HG03175 (cell line): Measurements from ENCODE around the gene AMZ1.
"Not testable (repeated sequence)": the region's sequence is repeated elsewhere in the genome, so short reads cannot be mapped to it uniquely, and the experiment has no call there.

Experiments used
- ATAC-seq: cut with Tn5 transposase; IDR thresholded peaks from one replicate; pipeline ENCODE4 v1.9.1; 2021; ENCODE audit warnings: mild to moderate bottlenecking, moderate library complexity; ENCODE audit not compliant: unreplicated experiment

Gene AMZ1

DNA sequence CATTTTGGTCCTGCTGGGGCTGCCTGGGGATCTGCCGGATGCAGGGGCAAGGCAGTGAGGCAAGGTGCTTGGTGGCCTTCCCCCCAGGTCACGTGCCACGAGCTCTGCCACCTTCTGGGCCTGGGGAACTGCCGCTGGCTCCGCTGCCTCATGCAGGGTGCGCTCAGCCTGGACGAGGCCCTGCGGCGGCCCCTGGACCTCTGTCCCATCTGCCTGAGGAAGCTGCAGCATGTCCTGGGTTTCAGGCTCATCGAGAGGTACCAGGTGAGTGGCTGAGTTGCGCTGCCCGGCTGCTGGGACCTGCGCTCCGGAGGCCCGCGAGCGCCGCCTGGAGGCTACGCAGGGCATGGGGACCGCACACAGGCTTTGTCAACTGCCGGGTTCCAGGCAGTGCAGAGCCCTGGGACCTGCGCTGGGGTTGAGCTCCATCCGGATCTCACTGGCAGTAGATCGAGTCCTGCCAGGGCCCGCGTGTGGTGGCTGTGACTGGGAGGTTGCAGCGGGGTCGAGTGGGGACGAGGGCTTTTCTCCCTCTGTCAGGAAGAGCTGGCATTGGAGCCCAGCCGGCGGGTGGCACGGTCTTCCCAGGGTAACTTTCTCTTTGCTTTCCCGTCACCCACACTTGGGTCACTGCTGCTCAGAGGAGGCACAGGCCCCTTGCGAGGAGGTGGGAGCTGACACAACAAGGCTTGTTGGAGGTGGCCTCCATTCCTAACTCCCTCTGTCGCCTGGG, 21.7 kb downstream of the AMZ1 start:
- ATAC-seq: peak; percentile 85

DNA sequence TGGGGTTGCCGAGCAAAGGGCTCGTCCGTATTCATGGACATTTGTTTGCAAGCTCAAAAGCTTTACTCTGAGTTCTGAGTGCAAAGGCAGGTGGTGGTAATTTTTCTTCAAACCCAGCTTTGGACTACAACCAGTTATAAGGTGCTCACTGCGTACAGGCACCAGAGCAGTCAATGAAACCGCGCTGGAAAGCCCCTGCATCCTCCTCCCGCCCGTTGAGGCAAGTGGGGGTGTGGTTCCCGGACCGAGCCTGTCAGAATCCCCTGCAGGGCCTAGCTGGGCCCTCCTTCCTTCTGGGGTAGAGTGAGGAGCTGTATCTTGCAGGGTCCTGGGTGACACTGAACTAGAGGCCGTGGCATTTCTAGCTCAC, 22.3 kb downstream of the AMZ1 start:
- peak; percentile 38 for ATAC-seq

DNA sequence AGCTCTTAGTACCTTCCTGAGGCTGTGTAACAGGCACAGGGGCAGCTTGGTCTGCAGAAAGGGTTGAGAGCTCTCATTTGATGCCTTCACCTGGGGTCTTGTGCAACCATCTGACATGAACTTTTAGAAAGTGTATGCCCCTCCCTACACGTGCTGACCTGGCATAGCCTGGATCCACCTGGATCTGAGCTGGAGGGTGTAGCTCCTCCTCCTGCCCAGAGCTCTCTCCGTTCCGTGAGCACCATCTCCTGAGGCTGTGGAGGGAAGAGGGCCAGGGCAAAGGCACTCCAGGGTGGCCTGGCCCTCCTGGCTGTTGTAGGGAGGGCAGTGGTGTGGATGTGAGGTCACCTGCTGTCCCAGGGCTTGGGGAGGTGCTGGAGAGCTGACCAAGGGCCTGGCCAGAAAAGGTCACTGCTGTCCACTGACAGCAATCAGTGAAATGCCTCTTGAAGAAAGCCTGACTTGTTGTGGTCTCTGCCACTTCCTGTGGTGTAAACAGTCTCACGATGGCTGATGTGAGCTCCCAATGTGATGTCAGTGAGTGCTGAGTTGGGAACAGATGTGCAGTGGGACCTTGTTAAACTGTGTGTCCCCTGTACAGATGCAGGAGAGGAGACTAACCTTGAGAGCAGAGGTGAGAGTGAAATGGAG, 23.0 kb downstream of the AMZ1 start:
- peak; percentile 29 for ATAC-seq

DNA sequence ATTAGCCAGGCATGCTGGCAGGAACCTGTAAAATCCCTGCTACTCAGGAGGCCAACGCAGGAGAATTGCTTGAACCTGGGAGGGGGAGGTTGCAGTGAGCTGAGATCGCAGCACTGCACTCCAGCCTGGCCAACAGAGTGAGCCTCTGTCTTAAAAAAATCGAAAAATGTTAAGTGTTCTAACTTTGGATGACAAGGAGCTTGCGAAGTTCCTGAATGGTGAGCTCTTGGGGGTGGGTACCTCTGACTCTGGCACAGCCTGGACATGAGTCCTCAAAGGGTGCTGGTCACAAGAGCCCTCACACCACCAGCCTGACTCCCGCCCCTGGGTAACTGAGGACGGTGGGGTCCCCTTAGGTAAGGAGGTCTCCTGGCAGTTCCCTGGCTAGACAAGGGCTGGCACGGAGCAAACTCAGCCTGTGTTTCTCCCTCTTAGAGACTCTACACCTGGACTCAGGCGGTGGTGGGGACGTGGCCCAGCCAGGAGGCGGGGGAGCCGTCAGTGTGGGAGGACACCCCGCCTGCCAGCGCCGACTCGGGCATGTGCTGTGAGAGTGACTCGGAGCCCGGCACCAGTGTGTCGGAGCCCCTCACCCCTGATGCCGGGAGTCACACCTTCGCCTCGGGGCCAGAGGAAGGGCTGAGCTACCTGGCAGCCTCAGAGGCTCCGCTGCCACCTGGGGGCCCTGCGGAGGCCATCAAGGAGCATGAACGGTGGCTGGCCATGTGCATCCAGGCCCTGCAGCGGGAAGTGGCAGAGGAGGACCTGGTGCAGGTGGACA, 24.1 kb downstream of the AMZ1 start:
- no peak for ATAC-seq

DNA sequence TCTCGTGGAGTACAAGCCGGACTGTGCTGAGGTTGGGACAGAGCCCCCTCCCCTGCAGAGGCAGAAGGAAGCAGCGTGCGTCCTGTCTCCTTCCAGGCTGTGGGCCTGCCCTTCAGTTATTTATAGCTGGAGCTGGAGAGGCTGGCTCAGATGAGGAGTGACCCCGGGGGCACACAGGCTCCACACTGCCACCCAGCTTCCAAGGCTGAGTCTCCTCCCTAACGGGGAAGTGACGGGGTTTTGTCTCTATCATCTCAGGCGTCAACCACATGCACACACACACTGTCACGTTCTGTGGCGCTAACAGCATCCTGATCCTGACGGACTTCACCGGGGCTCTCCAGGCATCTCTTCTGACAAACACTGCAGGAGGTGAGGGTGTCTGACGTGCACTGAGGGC, 25.4 kb downstream of the AMZ1 start:
- no peak for ATAC-seq

DNA sequence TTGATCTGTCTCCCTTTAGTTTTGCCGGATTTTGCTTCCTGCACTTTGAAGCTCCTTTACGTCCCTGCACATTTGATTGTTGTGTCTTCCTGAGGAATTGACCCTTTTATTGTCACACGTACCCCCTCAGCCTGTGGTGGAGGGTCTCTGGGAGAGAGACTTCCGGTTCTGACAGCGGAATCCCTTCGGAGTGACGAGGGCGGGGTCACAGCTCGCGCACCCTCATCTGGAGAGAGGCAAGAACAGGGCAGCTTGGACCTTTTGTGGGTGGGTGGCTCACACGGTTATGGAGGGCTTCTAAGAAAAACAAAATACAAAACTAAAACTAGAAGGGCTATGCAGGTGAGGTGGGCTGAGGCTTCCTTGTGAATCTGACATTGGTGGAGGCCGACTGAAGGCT, 26.0 kb downstream of the AMZ1 start:
- ATAC-seq: no peak

DNA sequence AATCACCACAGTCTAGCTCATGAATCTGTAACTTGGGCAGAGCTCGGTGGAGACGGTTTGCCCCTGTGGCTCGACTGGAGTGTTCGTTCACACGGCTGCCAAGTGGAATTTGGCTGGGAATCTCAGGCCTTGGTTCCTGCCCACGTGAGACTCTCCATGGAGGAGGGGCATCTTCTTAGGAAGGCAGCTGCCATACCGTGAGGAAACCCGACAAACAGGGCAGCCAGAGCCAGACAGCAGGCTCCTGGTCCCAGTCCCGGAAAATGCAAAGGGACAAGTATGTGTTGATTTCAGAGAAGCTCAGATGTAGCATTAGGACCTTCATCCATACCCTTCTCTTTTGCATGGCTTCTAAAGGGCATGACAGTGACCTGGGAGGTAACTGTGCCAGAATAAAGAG, 26.6 kb downstream of the AMZ1 start:
- ATAC-seq: no peak

DNA sequence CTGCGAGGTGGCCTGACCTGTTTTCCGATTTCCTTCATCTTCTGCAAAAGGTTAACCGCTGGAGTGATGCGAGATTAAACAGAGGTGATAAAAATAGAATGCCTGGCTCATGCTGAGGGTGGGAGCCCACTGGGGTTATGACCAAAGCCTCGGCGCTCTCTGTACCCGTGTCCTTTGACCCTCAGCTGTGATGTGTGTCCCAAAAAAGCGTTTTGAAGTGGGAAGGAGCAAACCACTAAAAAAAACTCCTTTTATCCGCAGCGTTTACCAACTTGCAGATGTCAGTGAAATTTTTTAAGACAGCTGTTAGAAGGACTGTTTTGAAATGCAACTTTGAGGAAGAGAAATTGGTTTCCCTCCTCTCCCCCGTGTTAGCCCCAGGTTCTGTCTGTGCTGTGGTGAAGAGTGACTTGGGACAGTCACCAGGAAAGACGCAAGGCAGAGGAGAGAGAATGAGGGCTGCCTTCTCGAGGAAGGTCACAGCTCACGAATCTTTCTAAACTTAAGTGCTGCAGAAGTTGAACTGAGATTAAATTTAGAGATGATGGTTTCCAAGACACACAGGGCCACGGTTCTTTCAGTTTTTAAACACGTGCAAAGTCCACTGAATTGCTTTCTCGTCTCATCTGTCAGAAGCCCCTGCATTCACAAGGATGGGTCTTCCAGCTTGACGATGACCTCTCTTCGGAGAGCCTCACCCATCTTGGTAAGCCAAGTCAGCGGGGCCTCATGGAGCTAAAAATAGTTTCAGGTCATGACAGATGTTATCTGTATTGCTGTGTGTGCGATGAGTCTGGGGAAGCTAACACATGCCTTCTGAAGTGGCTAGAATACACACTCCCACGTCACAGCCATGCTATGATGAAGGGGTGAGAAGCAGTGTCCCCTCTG, 27.6 kb downstream of the AMZ1 start:
- no peak for ATAC-seq

DNA sequence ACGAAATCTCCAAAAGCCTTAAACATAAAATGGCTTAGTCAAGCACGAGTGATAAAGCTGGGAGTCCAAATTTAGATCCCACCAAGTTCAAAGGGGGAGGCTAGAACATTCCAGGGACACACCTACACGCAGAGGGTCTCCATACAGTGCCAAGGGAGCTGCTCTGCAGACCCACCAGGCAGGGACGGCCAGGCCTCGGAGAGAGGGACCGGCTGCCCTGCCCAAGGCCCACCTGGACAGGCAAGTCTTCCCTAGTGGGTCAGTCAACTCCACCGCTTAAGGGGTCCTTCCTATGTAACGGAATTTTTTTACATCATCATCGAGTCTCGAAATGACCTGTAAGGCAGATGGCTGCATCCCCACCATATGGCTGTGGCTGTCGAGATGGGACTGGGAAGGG, 28.5 kb downstream of the AMZ1 start:
- no peak for ATAC-seq

DNA sequence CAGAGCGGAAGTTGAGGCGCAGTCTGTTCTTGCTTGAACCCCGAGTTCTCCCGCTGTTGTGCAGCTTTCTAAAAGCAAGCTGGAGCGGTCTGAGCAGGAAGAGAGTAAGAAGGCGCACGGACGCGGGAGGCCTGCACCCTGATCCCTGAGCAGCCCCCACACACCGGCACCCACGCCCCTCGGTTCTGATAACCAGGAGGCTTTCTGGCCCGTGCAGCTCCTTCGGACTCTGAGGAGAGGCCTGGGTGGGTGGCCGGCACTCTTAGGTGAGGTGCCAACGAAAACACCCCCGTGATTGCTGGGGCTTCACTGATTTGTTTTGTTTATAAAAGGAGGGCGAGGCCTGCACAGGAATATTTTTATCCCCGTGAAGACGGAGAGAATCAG, 28.9 kb downstream of the AMZ1 start:
- ATAC-seq: no peak

DNA sequence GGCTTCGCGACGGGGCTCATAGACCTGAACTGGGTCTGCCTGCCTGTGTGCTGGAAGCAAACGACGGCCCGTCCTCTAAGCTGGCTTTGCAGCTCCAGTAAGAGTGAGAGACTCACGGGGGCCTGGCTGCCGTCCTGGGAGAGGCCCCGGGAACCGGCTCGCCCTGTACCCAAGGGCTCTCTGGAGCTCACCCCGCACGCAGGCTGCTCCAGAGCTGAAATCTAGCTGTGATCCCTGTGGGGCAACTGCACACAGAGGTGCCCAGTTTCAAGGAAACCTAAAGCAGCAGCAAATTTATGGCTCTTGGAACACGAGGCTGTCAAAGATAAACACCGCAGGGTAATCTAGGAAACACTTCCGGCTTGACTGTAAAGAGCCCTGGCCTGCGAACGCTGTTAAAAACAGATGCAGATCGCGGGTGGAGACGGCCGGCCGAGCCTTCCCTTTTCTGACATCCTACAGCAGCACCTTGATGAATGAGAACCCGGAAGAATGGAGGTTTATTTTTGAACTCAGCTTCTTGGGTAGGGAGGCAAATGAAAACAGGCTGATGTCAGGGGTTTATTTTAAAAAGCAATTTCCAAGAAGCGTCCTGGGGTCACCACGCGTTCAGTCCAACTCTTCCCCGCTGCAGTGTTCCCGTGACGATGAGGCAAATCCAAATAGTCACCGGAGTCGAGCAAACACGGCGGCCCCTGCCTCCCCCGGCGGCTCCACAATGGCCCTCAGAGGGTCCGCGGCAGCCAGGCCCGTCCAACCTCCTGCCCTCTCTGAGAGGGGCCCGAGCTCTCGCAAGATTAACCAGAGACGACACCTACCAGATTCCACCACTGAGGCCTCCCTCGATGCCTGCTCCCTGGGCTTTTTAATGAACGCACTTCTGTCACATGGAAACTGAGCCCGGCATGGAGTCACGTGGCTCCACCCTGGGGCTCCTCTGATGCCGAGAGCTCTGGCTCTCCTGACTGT, 29.6 kb downstream of the AMZ1 start:
- no peak for ATAC-seq

DNA sequence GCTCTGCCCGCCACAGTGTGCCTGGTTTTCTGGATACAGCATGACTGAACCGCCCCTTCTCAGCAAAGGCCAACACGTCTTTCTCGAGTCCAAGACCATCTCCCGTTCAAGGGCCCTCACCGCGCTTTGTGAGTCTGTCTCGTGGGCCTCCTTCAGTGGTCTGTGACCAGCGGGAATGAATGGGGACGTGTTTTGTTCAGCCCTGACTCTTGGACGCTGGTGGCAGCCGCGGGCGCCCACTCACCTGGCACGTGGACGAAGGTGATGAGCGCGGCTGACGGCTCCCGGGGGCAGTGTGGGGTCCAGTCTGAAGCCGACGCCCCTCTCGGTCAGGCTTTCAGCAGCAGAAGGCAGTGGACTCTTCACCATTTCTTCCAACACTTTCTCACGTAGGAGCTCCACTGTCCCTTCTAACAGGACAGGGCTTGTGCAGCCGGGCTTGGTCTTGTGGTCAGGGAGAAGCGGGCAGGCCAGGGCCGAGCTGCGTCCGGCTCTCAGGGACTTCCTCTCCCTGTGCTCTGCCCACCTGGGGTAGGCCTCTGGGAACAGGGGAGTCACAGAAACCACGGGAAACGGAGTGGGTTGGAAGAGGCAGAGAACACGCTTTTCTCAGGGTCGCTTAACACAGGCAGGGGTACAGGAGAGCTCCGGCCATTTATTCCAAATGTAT, 30.4 kb downstream of the AMZ1 start:
- ATAC-seq: no peak

DNA sequence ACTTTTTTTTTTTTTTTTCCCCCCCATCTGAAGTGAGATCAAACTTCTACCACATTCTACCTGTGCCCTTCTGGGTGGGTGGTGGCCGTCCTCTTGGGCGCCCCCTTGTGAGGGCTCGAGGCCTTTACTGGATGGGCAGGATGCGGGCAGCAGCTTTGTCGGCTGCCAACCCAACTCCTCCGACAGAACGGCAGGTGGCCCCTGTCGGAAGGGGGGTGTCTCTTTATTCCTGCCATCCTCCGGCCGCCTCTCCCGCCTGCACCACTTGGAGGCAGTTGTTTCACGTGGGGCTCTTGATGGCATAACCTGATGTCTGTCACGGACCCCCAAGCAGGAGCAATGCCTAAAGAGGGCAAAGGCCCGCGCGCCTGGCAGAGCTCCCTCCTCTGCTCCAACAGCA, 31.0 kb downstream of the AMZ1 start:
- ATAC-seq: no peak

DNA sequence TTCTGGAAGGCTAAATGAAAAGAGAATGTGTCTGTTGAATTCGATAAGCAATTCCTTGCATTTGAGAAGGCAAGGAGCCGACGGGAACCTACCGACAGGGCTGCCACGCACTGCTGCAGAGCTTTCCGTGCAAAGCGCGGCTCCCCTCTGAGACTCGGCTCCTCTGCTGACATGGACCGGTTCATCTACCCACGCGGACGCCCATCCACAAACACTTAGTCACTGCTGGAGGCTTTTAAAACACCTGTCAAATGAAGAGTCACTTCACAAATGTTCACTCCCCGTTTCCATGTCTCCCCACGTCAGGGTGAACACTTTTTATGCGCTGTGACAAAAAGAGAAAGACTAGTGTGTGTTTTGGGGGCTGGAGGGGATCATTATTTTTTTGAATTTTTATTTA, 32.0 kb downstream of the AMZ1 start:
- ATAC-seq: no peak

DNA sequence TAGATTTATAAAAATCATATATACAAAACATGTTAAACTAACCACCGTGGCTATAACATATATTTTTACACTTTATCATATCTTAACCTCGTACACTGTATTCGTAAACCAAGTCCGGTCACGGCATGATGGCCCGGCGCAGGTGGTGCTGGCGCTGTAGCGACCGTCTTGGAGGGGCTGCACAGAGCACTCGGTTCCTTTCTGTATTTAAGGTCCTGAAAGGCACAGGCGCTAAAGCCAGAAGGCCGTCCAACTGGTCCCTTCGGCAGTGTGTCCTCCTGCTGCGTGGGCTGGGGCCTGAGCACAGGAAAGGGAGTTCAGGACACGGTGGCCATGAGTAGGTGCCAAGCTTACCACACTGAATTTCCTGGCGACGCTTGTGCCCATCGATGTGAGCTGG, 33.8 kb downstream of the AMZ1 start:
- no peak for ATAC-seq

DNA sequence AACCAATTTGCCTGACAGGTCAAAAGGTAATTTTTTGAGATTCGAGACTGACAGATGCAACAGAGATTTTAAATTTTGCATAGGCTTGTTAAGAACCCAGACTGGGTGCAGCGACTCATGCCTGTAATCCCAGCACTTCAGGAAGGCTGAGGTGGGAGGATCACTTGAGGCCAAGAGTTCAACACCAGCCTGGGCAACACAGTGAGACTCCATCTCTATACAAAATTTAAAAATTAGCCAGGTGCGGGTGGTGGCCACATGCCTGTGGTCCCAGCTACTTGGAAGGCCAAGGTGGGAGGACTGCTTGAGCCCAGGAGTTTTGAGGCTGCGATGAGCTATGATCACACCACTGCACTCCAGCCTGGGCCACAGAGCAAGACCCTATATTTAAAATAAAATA, 34.6 kb downstream of the AMZ1 start:
- no peak for ATAC-seq

DNA sequence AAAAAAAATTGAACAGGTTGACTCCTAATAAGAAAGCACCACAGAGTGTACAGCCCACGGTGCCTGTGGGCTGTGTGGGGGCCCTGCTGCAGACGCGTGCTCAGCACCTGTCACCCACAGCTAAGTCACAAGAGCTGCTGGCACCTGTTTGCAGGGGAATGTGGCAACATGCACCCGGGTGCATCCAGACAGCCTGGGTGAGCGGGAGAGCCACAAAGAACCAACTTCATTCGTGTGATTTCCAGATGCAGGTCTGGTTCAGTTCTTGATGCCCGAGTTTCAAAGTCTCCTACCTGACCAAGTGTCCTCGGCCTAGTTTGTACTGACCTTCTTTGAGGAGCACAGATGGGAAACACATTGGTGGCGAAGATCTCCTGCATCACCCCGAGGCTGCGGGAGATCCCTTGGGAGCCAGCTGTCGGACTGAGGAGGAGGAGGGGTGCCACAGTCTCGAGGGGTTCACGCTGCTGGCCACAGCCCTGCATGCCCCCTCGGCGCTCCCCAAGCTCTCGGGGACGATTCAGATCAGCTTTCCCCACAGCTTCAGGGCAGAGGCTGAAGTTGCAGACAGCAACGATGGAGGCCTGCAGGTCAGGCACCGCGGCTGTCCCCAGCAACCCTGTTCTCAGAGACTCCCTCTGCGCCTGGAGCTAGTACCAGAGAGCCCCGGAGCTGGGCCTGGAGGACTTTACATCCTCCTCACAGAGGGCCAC, 35.3 kb downstream of the AMZ1 start:
- ATAC-seq: no peak

DNA sequence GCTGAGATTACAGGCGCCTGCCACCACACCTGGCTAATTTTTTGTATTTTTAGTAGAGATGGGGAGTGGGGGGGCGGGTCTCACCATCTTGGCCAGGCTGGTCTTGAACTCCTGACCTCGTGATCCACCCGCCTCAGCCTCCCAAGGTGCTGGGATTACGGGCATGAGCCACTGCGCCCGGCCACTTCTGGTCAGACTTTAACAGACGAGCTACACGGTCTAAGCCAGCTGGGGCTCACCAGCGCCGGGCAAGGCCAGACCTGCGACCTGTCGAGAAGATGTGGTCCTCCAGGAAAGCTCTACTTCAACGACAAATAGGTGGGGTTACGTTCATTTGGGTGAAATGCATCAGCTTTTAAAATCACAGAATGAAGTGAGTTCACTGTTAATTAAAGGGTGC, 36.0 kb downstream of the AMZ1 start:
- not testable (repeated sequence) for ATAC-seq
